K562 (cell line): ENCODE measurements around the gene GPSM3. TPM values are rescaled to one million over a fixed set of nuclear protein-coding genes. Genes with fewer than 3 reads are reported as not detected.

Source experiments
- ARHGAP35 ChIP-seq: fragments of 450-650 bp; IDR thresholded peaks from 2 replicates; pipeline ENCODE4 v1.6.1; 2018; ENCODE audit not compliant: partially characterized antibody
- HMGN3 ChIP-seq: IDR thresholded peaks from 2 replicates; pipeline ENCODE4 v1.6.1; 2011; ENCODE audit warnings: borderline replicate concordance, low read depth, mild to moderate bottlenecking, mixed read lengths, low read length; ENCODE audit not compliant: insufficient read length; ENCODE audit errors: extremely low read depth
- JUNB ChIP-seq: fragments of 450-650 bp; formaldehyde crosslinking; conservative IDR thresholded peaks from 2 replicates; pipeline ENCODE4 v1.4.0; 2020; ENCODE audit warnings: mild to moderate bottlenecking
- KDM2B ChIP-seq: fragments of 250-450 bp; sonication (Bioruptor Pico); IDR thresholded peaks from 2 replicates; pipeline ENCODE4 v1.8.0; 2021; ENCODE audit warnings: mild to moderate bottlenecking, moderate library complexity
- MED1 ChIP-seq: sonication (generic); formaldehyde crosslinking; IDR thresholded peaks from 2 replicates; pipeline ENCODE4 v1.8.1; 2023; ENCODE audit warnings: missing genetic modification reagents, borderline replicate concordance
- NR2C1 ChIP-seq, 2 experiments: fragments of 450-650 bp; IDR thresholded peaks; 2 replicates each; pipeline ENCODE4 v1.6.1; 2017; ENCODE audit warnings: mild to moderate bottlenecking in 2 of 2, antibody characterized with exemption in 1 of 2, inconsistent platforms in 1 of 2, missing compliant biosample characterization in 1 of 2, missing genetic modification characterization in 1 of 2
- PTBP1 ChIP-seq: fragments of 200-400 bp; formaldehyde crosslinking; IDR thresholded peaks from 2 replicates; pipeline ENCODE4 v1.6.1; 2017; ENCODE audit warnings: low read depth, low read length
- SRF ChIP-seq, 2 experiments: fragments of 250-450, 450-650 bp in 1 of 2; sonication (Bioruptor Pico) in 1 of 2; sonication (generic) in 1 of 2; formaldehyde crosslinking; IDR thresholded peaks; 2 replicates each; pipeline versions ENCODE4 v1.5.0 to v1.5.1; 2020 to 2022; ENCODE audit warnings: mild to moderate bottlenecking in 1 of 2, missing genetic modification reagents in 1 of 2
- SUPT5H ChIP-seq: fragments of 450-650 bp; IDR thresholded peaks from 2 replicates; pipeline ENCODE4 v1.6.1; 2016
- TFAM ChIP-seq: fragments of 250-450 bp; sonication (Bioruptor Pico); conservative IDR thresholded peaks from 2 replicates; pipeline ENCODE4 v1.5.0; 2021; ENCODE audit warnings: mild to moderate bottlenecking, moderate library complexity
- TGIF2 ChIP-seq: sonication (generic); formaldehyde crosslinking; IDR thresholded peaks from 2 replicates; pipeline ENCODE4 v1.8.1; 2022; ENCODE audit warnings: mild to moderate bottlenecking, missing genetic modification reagents, moderate library complexity
- XRCC4 ChIP-seq: IDR thresholded peaks from one replicate; pipeline ENCODE4 v1.6.1; 2011; ENCODE audit not compliant: insufficient read depth, insufficient read length; ENCODE audit errors: extremely low read depth
- ZC3H11A ChIP-seq: IDR thresholded peaks from 2 replicates; pipeline ENCODE4 v1.6.1; 2012; ENCODE audit warnings: low read depth, low read length, improper control_type of control experiment
- ZNF696 ChIP-seq: fragments of 250-450 bp; sonication (Bioruptor Pico); conservative IDR thresholded peaks from 2 replicates; pipeline ENCODE4 v1.4.0; 2020; ENCODE audit warnings: mild to moderate bottlenecking, moderate library complexity
- ZNF79 ChIP-seq: fragments of 250-450 bp; sonication (Bioruptor Pico); IDR thresholded peaks from 2 replicates; pipeline ENCODE4 v1.4.0; 2020; ENCODE audit warnings: low read depth, mild to moderate bottlenecking, moderate library complexity
- polyA plus RNA-seq, 8 experiments: library from polyadenylated mRNA; depleted of rRNA in 4 of 8; stranded (reverse) in 5 of 8; unstranded in 3 of 8; fragments of >200 nt; fragmentation: Nextera tagmentation in 2 of 8; fragmentation: Illumina TruSeq in 1 of 8; extraction: Ambion mirVana in 2 of 8; extraction: Trizol in 1 of 8; gene quantifications; 2 replicates each; pipeline versions ENCODE4 v1.2.1 to v1.2.3, GENCODE V29; 2011 to 2014; ENCODE audit warnings: inconsistent platforms in 1 of 8, missing spikeins in 1 of 8
- total RNA-seq, 7 experiments: library from RNA; depleted of rRNA in 6 of 7; stranded (reverse); fragments of >200 nt in 6 of 7; fragmentation: Illumina TruSeq in 2 of 7; extraction: Trizol in 2 of 7; gene quantifications; 2 replicates each; pipeline versions ENCODE4 v1.2.1 to v1.2.3, GENCODE V29; 2011 to 2021; ENCODE audit warnings: low replicate concordance in 1 of 7
- TF ChIP-seq, protein P1 (sequence below): sonication (generic); formaldehyde crosslinking; IDR thresholded peaks from 2 replicates; pipeline ENCODE4 v1.8.0; 2023; ENCODE audit warnings: missing genetic modification reagents, mild to moderate bottlenecking, borderline replicate concordance

The GPSM3 gene
- total and polyA plus RNA-seq, 9 of the 15 experiments (the other 6 are each of a cell fraction or from before 2014, with no cell fraction given) = 5.3 to 42.6 (median 24.4) TPM

GRCh38 chr6:32195902-32196681 lies 3.6 kb upstream of the GPSM3 start (continued):
- TF ChIP-seq, protein P1, sequence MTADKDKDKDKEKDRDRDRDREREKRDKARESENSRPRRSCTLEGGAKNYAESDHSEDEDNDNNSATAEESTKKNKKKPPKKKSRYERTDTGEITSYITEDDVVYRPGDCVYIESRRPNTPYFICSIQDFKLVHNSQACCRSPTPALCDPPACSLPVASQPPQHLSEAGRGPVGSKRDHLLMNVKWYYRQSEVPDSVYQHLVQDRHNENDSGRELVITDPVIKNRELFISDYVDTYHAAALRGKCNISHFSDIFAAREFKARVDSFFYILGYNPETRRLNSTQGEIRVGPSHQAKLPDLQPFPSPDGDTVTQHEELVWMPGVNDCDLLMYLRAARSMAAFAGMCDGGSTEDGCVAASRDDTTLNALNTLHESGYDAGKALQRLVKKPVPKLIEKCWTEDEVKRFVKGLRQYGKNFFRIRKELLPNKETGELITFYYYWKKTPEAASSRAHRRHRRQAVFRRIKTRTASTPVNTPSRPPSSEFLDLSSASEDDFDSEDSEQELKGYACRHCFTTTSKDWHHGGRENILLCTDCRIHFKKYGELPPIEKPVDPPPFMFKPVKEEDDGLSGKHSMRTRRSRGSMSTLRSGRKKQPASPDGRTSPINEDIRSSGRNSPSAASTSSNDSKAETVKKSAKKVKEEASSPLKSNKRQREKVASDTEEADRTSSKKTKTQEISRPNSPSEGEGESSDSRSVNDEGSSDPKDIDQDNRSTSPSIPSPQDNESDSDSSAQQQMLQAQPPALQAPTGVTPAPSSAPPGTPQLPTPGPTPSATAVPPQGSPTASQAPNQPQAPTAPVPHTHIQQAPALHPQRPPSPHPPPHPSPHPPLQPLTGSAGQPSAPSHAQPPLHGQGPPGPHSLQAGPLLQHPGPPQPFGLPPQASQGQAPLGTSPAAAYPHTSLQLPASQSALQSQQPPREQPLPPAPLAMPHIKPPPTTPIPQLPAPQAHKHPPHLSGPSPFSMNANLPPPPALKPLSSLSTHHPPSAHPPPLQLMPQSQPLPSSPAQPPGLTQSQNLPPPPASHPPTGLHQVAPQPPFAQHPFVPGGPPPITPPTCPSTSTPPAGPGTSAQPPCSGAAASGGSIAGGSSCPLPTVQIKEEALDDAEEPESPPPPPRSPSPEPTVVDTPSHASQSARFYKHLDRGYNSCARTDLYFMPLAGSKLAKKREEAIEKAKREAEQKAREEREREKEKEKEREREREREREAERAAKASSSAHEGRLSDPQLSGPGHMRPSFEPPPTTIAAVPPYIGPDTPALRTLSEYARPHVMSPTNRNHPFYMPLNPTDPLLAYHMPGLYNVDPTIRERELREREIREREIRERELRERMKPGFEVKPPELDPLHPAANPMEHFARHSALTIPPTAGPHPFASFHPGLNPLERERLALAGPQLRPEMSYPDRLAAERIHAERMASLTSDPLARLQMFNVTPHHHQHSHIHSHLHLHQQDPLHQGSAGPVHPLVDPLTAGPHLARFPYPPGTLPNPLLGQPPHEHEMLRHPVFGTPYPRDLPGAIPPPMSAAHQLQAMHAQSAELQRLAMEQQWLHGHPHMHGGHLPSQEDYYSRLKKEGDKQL (CRISPR knock-in tag) = no peak
- no peak for TF ChIP-seq ZC3H11A
- no peak for TF ChIP-seq SRF (CRISPR knock-in tag; IDR thresholded peaks at IDR 0.05)
- no peak for TF ChIP-seq XRCC4
- TF ChIP-seq ZNF79 (CRISPR knock-in tag) = no peak
- TF ChIP-seq ZNF696 = no peak
- TF ChIP-seq SUPT5H = peak; percentile 96
- TF ChIP-seq HMGN3 = no peak
- no peak for TF ChIP-seq TFAM (CRISPR knock-in tag)
- no peak for TF ChIP-seq ARHGAP35
- no peak for TF ChIP-seq MED1 (CRISPR knock-in tag)
- TF ChIP-seq TGIF2 = no peak
- TF ChIP-seq JUNB (CRISPR knock-in tag) = peak; percentile 92
- TF ChIP-seq PTBP1 = no peak
- TF ChIP-seq NR2C1 (IDR thresholded peaks at IDR 0.05) = no peak; the same call in 1 of the 2 replicates
- TF ChIP-seq NR2C1 (tag; IDR thresholded peaks at IDR 0.05) = peak; percentile 29; the same call in 1 of the 2 replicates
- TF ChIP-seq KDM2B (CRISPR knock-in tag) = no peak
